A549 (cell line): Measurements from ENCODE around the gene PYGM. TPM values are rescaled to one million over a fixed set of nuclear protein-coding genes. Genes with fewer than 3 reads are reported as not detected.
A peak's percentile ranks its signal among the peaks of the same experiment; 100 is the strongest.

Experiments
- ATAC-seq, 2 experiments: fragments of 200-7000 bp in 1 of 2; fragments of >200 bp in 1 of 2; cut with Nextera tagmentation in 1 of 2; cut with Tn5 transposase in 1 of 2; 3 replicates each; pipeline versions ENCODE4 v1.8.0 to v1.9.1; 2018 to 2020; ENCODE audit warnings: mild to moderate bottlenecking in 1 of 2, moderate library complexity in 1 of 2
- CTCF ChIA-PET: fragments of 300-600 bp; sonication (Branson Sonifier 250); formaldehyde crosslinking; extraction: SDS; loops from one replicate; lab custom pipeline; 2021; ENCODE audit warnings: antibody characterized with exemption, inconsistent platforms; lab: Yijun Ruan, JAX
- POLR2A ChIA-PET: fragments of 350-600 bp; formaldehyde crosslinking; extraction: SDS; loops from one replicate; lab custom pipeline; 2021; ENCODE audit warnings: antibody characterized with exemption, inconsistent platforms; lab: Yijun Ruan, JAX
- DNase-seq, 2 experiments: peaks; one replicate each; pipeline versions ENCODE4 v3.0.0 to v3.0.0-alpha.2; 2011 to 2016; ENCODE audit warnings: low read depth in 1 of 2, low spot score in 1 of 2
- FAIRE-seq: peaks from 2 replicates; lab custom pipeline; 2011; peaks lifted over from hg19 to GRCh38; lab: Jason Lieb, UNC
- H3K27ac ChIP-seq, 2 experiments: fragments of >200 bp; sonication (Bioruptor Twin); formaldehyde crosslinking; 3 replicates each; pipeline ENCODE4 v1.5.1; 2016 to 2017
- H3K4me1 ChIP-seq: fragments of >200 bp; sonication (Bioruptor Twin); formaldehyde crosslinking; 3 replicates; pipeline ENCODE4 v1.6.1; 2016
- H3K4me2 ChIP-seq: fragments of >200 bp; sonication (Bioruptor Twin); formaldehyde crosslinking; 3 replicates; pipeline ENCODE4 v1.6.1; 2016
- H3K4me3 ChIP-seq: fragments of >200 bp; sonication (Bioruptor Twin); formaldehyde crosslinking; 3 replicates; pipeline ENCODE4 v1.5.1; 2016
- H3K9me3 ChIP-seq: fragments of >200 bp; sonication (Bioruptor Twin); formaldehyde crosslinking; 3 replicates; pipeline ENCODE4 v1.6.1; 2016
- BHLHE40 ChIP-seq: IDR thresholded peaks from 2 replicates; pipeline ENCODE4 v1.6.1; 2012; ENCODE audit warnings: low read depth, low read length, inconsistent platforms
- CBX8 ChIP-seq: fragments of 200-600 bp; sonication (generic); IDR thresholded peaks from 2 replicates; pipeline ENCODE4 v1.6.1; 2016
- CTCF ChIP-seq: fragments of >200 bp; sonication (Bioruptor Twin); formaldehyde crosslinking; IDR thresholded peaks from 3 replicates; pipeline ENCODE4 v1.5.1; 2016
- EP300 ChIP-seq, 2 experiments: fragments of >200 bp; sonication (Bioruptor Twin); formaldehyde crosslinking; IDR thresholded peaks; 2 replicates in 1 of 2; 3 replicates in 1 of 2; pipeline ENCODE4 v1.6.1; 2016 to 2017
- ESRRA ChIP-seq: fragments of 150-350 bp; IDR thresholded peaks from 2 replicates; pipeline ENCODE4 v1.6.1; 2014; ENCODE audit warnings: mild to moderate bottlenecking, low read length, borderline replicate concordance
- FOSB ChIP-seq: fragments of 250-450 bp; sonication (Bioruptor Pico); IDR thresholded peaks from 2 replicates; pipeline ENCODE4 v1.5.0; 2020; ENCODE audit warnings: mild to moderate bottlenecking, moderate library complexity
- FOSL2 ChIP-seq, 2 experiments: fragments of 450-650 bp in 1 of 2; fragments of >200 bp in 1 of 2; sonication (Bioruptor Twin) in 1 of 2; formaldehyde crosslinking; IDR thresholded peaks; 2 replicates each; pipeline versions ENCODE4 v1.5.0 to v1.6.1; 2016 to 2020; ENCODE audit warnings: mild to moderate bottlenecking in 1 of 2, moderate library complexity in 1 of 2
- HES2 ChIP-seq: fragments of >200 bp; sonication (Bioruptor Twin); formaldehyde crosslinking; IDR thresholded peaks from 2 replicates; pipeline ENCODE4 v1.6.1; 2016
- JUNB ChIP-seq: fragments of >200 bp; sonication (Bioruptor Twin); formaldehyde crosslinking; IDR thresholded peaks from 2 replicates; pipeline ENCODE4 v1.6.1; 2016
- PBX3 ChIP-seq: IDR thresholded peaks from 2 replicates; pipeline ENCODE4 v1.6.1; 2012
- PHF8 ChIP-seq: fragments of 200-600 bp; sonication (generic); IDR thresholded peaks from 2 replicates; pipeline ENCODE4 v1.6.1; 2016; ENCODE audit warnings: low read depth, mild to moderate bottlenecking, antibody characterized with exemption, moderate library complexity, borderline replicate concordance
- POLR2AphosphoS2 ChIP-seq: conservative IDR thresholded peaks from 2 replicates; pipeline ENCODE4 v1.6.1; 2012; ENCODE audit warnings: low read length, improper control_type of control experiment, inconsistent platforms
- RCOR1 ChIP-seq: fragments of 150-350 bp; IDR thresholded peaks from 2 replicates; pipeline ENCODE4 v1.6.1; 2014; ENCODE audit warnings: antibody characterized with exemption, low read length, low read depth
- ZC3H11A ChIP-seq: fragments of 450-650 bp; IDR thresholded peaks from 2 replicates; pipeline ENCODE4 v1.6.1; 2014; ENCODE audit warnings: antibody characterized with exemption, mild to moderate bottlenecking
- WGBS: methylation state at CpG from one replicate; pipeline ENCODE4 v1.1.6; 2017; ENCODE audit errors: missing lambda C conversion rate; 5-methylcytosine and 5-hydroxymethylcytosine counted together
- polyA plus RNA-seq, 4 experiments: library from polyadenylated mRNA; depleted of rRNA in 3 of 4; stranded (reverse); fragments of >200 nt; fragmentation: RNase III in 1 of 4; extraction: RNeasy Plus Mini Kit Qiagen cat#74134 plus additional on column Dnase treatment in 1 of 4; gene quantifications; 2 replicates in 3 of 4; 3 replicates in 1 of 4; pipeline ENCODE4 v1.2.3, GENCODE V29; 2011 to 2017
- TF ChIP-seq, protein P1 (sequence below): IDR thresholded peaks from 2 replicates; pipeline ENCODE4 v1.6.1; 2012; ENCODE audit warnings: low read depth, borderline replicate concordance
- TF ChIP-seq, protein P2 (sequence below): fragments of 150-350 bp; IDR thresholded peaks from 2 replicates; pipeline ENCODE4 v1.6.1; 2014; ENCODE audit warnings: low read depth, mild to moderate bottlenecking, low read length

Gene PYGM
- polyA plus RNA-seq, 2 of the 4 experiments (the other 2 are of a cell fraction): 0.22 to 0.23 TPM

DNA sequence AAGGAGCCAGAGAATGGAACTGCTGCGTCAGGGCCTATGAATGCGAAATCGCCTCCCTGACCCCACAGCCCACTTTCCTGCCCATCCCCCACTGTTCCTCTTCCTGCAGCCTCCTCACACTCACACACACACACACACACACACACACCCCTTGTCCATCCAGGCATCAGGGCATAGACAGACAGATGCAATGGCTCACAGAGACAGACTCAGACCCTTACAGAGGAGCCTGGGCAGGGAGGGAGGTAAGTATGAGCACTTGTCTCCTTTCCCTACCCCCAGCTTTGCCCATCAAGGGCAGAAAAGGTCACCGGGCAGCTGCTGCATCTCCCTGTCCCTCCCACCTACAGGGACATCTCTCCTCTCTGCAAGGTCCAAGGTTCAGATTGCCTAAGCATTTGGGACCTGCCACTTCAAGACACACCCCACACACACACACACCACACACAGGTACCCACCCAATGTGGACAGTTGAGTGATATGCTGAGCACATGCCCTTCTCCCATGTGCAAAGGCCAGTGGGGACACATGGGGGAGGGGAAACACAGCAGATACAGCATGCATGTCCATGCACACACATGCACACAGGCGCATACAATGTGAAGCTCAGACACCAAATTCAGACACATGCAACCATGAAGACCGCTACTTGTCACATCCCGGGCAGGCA, 34.8 kb downstream of the PYGM start:
- H3K4me2 ChIP-seq: peak overlapping the region; percentile 12; the same call in 1 of the 3 replicates
- ChIA-PET CTCF (interaction anchor here (0.6 to 11.6 kb wide), 4 partner anchors 8 to 96 kb away, joined by 3 to 97 read pairs (median 10); partner anchors contain the start of gene RASGRP2), POLR2A (no interaction called here)
- ATAC-seq: no peak
- no peak overlapping the region for H3K27ac ChIP-seq
- peaks cover 18% of the 10 kb centered on the region; the same call in 2 of the 3 replicates for H3K4me1 ChIP-seq
- DNase-seq: no peak
- H3K9me3 ChIP-seq: no peaks in the 10 kb centered on the region
- no peak for FAIRE-seq
- WGBS: 79% methylated on average over 7 of the region's 7 CpGs
- no peak overlapping the region for H3K4me3 ChIP-seq
- no peak for TF ChIP-seq ZC3H11A

DNA sequence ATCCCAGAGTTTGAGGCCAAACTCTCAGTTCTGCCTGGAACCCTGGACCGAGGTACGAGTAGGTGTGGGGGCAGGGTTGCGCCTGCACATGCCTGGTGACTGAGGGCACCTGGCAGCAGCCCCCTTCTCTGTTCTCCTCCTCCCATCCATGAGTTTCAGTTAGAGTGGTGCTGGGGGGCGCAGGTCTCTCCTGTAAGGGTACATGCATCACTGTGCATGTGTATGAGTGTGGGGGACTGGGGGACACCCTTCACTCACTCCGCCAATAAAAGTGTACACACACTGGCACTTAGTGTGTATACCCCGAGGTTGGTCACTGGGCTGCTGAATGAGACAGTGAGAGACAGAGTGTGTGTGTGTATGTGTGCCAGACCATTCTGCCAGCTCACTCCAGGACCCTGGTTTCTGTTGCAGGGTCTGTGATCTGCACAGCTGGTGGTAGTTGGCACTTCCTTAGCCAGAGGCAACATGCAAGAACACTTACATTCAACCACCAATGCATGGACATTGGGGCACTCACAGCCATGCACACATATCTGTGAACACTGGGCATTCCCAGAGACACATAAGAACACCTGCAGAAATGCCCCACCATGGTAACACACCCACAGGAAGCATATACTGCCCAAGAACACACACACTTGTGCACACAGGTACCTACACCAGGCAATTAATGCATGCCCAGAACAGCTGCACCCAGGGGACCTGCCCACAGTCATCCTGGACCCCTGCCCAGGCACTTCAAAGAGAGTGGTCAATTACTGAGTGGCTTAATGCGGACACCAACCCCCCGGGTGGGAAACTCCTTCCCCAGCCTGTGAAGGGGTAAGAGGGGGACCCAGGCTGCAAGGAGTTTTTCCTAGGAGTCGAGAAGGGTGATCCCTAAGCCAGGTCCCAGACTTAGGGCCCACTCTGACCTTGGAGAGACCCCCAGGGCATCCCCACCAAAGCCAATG, 35.6 kb downstream of the PYGM start:
- POLR2A ChIA-PET: no interaction called here
- FAIRE-seq: no peak
- DNase-seq: no peak

GRCh38 chr11:64723117-64723906, 36.5 kb downstream of the PYGM start, which contains the start of gene NRXN2:
TSS of gene NRXN2 (minus strand) at chr11:64723197. CDS start at chr11:64713699, 9,498 bp downstream.
- H3K4me2 ChIP-seq: peak within 1 kb of the TSS; percentile 100
- no peak for FAIRE-seq
- peak; percentile 90 to 98 for ATAC-seq
- peak within 1 kb of the TSS; percentile 88 to 95 for H3K27ac ChIP-seq
- peak; percentile 88 to 98 for DNase-seq
- H3K9me3 ChIP-seq: no peaks in the 10 kb centered on the region
- 0% methylated on average over 14 of the region's 66 CpGs for WGBS
- ChIA-PET POLR2A (no interaction called here), CTCF (interaction anchor here (0.6 to 2.0 kb wide), 3 partner anchors 10 to 64 kb away, joined by 4 to 16 read pairs (median 7); no protein-coding TSS in a partner anchor)
- H3K4me1 ChIP-seq: peaks cover 18% of the 10 kb centered on the region; the same call in 2 of the 3 replicates
- peak within 1 kb of the TSS; percentile 94 for H3K4me3 ChIP-seq
- TF ChIP-seq PHF8 (peak; percentile 71), PBX3 (peak; percentile 93), EP300 (IDR thresholded peaks at IDR 0.05) (no peak), CTCF (peak; percentile 96)
- TF ChIP-seq, protein P1, sequence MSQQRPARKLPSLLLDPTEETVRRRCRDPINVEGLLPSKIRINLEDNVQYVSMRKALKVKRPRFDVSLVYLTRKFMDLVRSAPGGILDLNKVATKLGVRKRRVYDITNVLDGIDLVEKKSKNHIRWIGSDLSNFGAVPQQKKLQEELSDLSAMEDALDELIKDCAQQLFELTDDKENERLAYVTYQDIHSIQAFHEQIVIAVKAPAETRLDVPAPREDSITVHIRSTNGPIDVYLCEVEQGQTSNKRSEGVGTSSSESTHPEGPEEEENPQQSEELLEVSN: peak; percentile 70; the same call in 1 of the 2 replicates
- TF ChIP-seq, protein P2, sequence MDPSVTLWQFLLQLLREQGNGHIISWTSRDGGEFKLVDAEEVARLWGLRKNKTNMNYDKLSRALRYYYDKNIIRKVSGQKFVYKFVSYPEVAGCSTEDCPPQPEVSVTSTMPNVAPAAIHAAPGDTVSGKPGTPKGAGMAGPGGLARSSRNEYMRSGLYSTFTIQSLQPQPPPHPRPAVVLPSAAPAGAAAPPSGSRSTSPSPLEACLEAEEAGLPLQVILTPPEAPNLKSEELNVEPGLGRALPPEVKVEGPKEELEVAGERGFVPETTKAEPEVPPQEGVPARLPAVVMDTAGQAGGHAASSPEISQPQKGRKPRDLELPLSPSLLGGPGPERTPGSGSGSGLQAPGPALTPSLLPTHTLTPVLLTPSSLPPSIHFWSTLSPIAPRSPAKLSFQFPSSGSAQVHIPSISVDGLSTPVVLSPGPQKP: no peak

More for the DNA sequence above, 35.6 kb downstream of the PYGM start:
- CTCF ChIA-PET: interaction anchor here (0.5 to 3.6 kb wide), 5 partner anchors 9 to 36 kb away, joined by 3 to 14 read pairs (median 5); no protein-coding TSS in a partner anchor
- TF ChIP-seq RCOR1 (no peak), CBX8 (no peak), FOSL2 (IDR thresholded peaks at IDR 0.05) (no peak), FOSL2 (CRISPR knock-in tag; IDR thresholded peaks at IDR 0.05) (no peak), BHLHE40 (no peak), HES2 (no peak), JUNB (no peak), EP300 (IDR thresholded peaks at IDR 0.05) (no peak), ESRRA (no peak), POLR2AphosphoS2 (no peak), ZC3H11A (no peak), FOSB (CRISPR knock-in tag) (no peak), CTCF (no peak)
- TF ChIP-seq, protein P1: no peak
- TF ChIP-seq, all 56 proteins: peak for 0
- Histone ChIP-seq H3K4me2 (peak overlapping the region; percentile 100), H3K27ac (peak overlapping the region in 1 of 2 experiments; percentile 95; a peak in 3 of 6 replicates), H3K4me1 (peaks cover 18% of the 10 kb centered on the region; the same call in 2 of the 3 replicates), H3K4me3 (peak overlapping the region; percentile 94; the same call in 1 of the 3 replicates), H3K9me3 (no peaks in the 10 kb centered on the region)
- no peak for ATAC-seq
- WGBS: 48% methylated on average over 8 of the region's 9 CpGs
